HepG2 (cell line): Measurements from ENCODE around the gene IL13. TPM values are rescaled to one million over a fixed set of nuclear protein-coding genes. Genes with fewer than 3 reads are reported as not detected.

Experiments used
- ATAC-seq: fragments of 200-7000 bp; cut with Tn5 transposase; 3 replicates; pipeline ENCODE4 v1.9.1; 2020; ENCODE audit warnings: mild to moderate bottlenecking, moderate library complexity
- BruUV-seq: library from RNA; stranded (reverse); fragments of 400-500 nt; replicated peaks from 2 replicates; lab custom pipeline; 2021; lab: Mats Ljungman, UMichigan
- CTCF ChIA-PET: fragments of 300-600 bp; formaldehyde crosslinking; extraction: SDS; loops from one replicate; lab custom pipeline; 2021; ENCODE audit warnings: low total read pairs, inconsistent platforms, low intra/inter-chr PET ratio; lab: Yijun Ruan, JAX
- POLR2A ChIA-PET: fragments of 350-600 bp; sonication (Branson Sonifier 250); formaldehyde crosslinking; loops from one replicate; lab custom pipeline; 2020; ENCODE audit warnings: antibody characterized with exemption, inconsistent platforms; lab: Yijun Ruan, JAX
- DNase-seq: peaks from one replicate; pipeline ENCODE4 v3.0.0-alpha.2; 2015; ENCODE audit warnings: low spot score
- FAIRE-seq: peaks from 3 replicates; lab custom pipeline; 2011; peaks lifted over from hg19 to GRCh38; lab: Jason Lieb, UNC
- H2AFZ ChIP-seq: one replicate; pipeline ENCODE4 v1.6.1; 2011; ENCODE audit warnings: low read length, inconsistent platforms
- H3K27ac ChIP-seq: fragments of 300-600 bp; 3 replicates; pipeline ENCODE4 v1.8.0; 2011; ENCODE audit warnings: mixed run types, mild to moderate bottlenecking, mixed read lengths, low read length, inconsistent platforms; ENCODE audit not compliant: insufficient read depth; ENCODE audit errors: extremely low read length
- H3K27me3 ChIP-seq, 2 experiments: fragments of 200-600 bp in 1 of 2; 2 replicates in 1 of 2; 3 replicates in 1 of 2; pipeline versions ENCODE4 v1.6.0 to v1.8.0; 2011; ENCODE audit warnings: low read length in 2 of 2, mild to moderate bottlenecking in 2 of 2, moderate library complexity in 2 of 2, inconsistent platforms in 1 of 2; ENCODE audit not compliant: insufficient read depth in 2 of 2, control insufficient read depth in 1 of 2
- H3K36me3 ChIP-seq, 2 experiments: fragments of 200-600 bp in 1 of 2; replicated peaks in 1 of 2; 2 replicates in 1 of 2; 3 replicates in 1 of 2; pipeline versions ENCODE4 v1.5.1 to v1.8.0; 2011; ENCODE audit warnings: low read length in 2 of 2, inconsistent platforms in 1 of 2; ENCODE audit not compliant: insufficient read depth in 2 of 2, control insufficient read depth in 1 of 2
- H3K4me1 ChIP-seq: 2 replicates; pipeline ENCODE4 v1.5.1; 2012; ENCODE audit warnings: low read length, inconsistent platforms; ENCODE audit not compliant: insufficient read depth
- H3K4me2 ChIP-seq: 2 replicates; pipeline ENCODE4 v1.6.0; 2011; ENCODE audit warnings: low read depth, low read length, inconsistent platforms
- H3K4me3 ChIP-seq, 3 experiments: fragments of 200-600 bp in 1 of 3; sonication (generic), shearing (Covaris generic) in 1 of 3; replicated peaks in 1 of 3; 2 replicates each; pipeline ENCODE4 v1.5.1; 2011 to 2016; ENCODE audit warnings: low read length in 3 of 3, inconsistent platforms in 2 of 3, low read depth in 2 of 3, mild to moderate bottlenecking in 2 of 3, control low read depth in 1 of 3, mixed read lengths in 1 of 3; ENCODE audit not compliant: insufficient read depth in 1 of 3
- H3K79me2 ChIP-seq: one replicate; pipeline ENCODE4 v1.6.1; 2011; ENCODE audit warnings: low read length, inconsistent platforms; ENCODE audit not compliant: insufficient read depth
- H3K9ac ChIP-seq: 2 replicates; pipeline ENCODE4 v1.6.0; 2011; ENCODE audit warnings: mild to moderate bottlenecking, low read depth, low read length, inconsistent platforms; ENCODE audit not compliant: insufficient read depth
- H3K9me3 ChIP-seq: 2 replicates; pipeline ENCODE4 v1.5.1; 2012; ENCODE audit warnings: mild to moderate bottlenecking, low read length
- H4K20me1 ChIP-seq: 2 replicates; pipeline ENCODE4 v1.6.0; 2011; ENCODE audit warnings: inconsistent platforms, mild to moderate bottlenecking, low read length, moderate library complexity; ENCODE audit not compliant: insufficient read depth
- HDAC1 ChIP-seq: sonication (generic); formaldehyde crosslinking; IDR thresholded peaks from 2 replicates; pipeline ENCODE4 v1.5.1; 2020; ENCODE audit warnings: mild to moderate bottlenecking, missing genetic modification reagents
- MIER2 ChIP-seq: IDR thresholded peaks from 2 replicates; pipeline ENCODE4 v1.6.1; 2016; ENCODE audit warnings: missing biosample characterization, missing genetic modification reagents
- NFE2L2 ChIP-seq: fragments of 150-350 bp; IDR thresholded peaks from 2 replicates; pipeline ENCODE4 v1.6.1; 2014; ENCODE audit warnings: low read length
- RBM22 ChIP-seq: fragments of 200-400 bp; formaldehyde crosslinking; optimal IDR thresholded peaks from 2 replicates; pipeline ENCODE3; 2017; ENCODE audit warnings: mild to moderate bottlenecking, low read length, moderate library complexity
- ZKSCAN5 ChIP-seq: sonication (generic); formaldehyde crosslinking; IDR thresholded peaks from 2 replicates; pipeline ENCODE4 v1.5.1; 2020; ENCODE audit warnings: mild to moderate bottlenecking, missing genetic modification reagents
- ZNF451 ChIP-seq: sonication (generic); formaldehyde crosslinking; IDR thresholded peaks from 2 replicates; pipeline ENCODE4 v1.5.0; 2020; ENCODE audit warnings: mild to moderate bottlenecking, missing genetic modification reagents
- ZNF556 ChIP-seq: sonication (generic); formaldehyde crosslinking; IDR thresholded peaks from 2 replicates; pipeline ENCODE4 v1.4.0; 2020; ENCODE audit warnings: mild to moderate bottlenecking, missing genetic modification reagents, borderline replicate concordance
- ZNF75D ChIP-seq: sonication (generic); formaldehyde crosslinking; IDR thresholded peaks from 2 replicates; pipeline ENCODE4 v1.8.1; 2023; ENCODE audit warnings: missing genetic modification reagents, mild to moderate bottlenecking, borderline replicate concordance
- ZSCAN20 ChIP-seq: sonication (generic); formaldehyde crosslinking; IDR thresholded peaks from 2 replicates; pipeline ENCODE4 v1.4.0; 2020; ENCODE audit warnings: missing genetic modification reagents, mild to moderate bottlenecking, borderline replicate concordance
- WGBS: methylation state at CpG from one replicate; pipeline ENCODE4 v1.1.6; 2017; ENCODE audit warnings: low lambda C conversion rate; 5-methylcytosine and 5-hydroxymethylcytosine counted together
- in situ Hi-C: cut with HindIII; loops from 2 replicates; pipeline ENCODE4 v1.10.0; 2017; ENCODE audit warnings: low pct_unique_long_range_greater_than_20kb; ENCODE audit not compliant: extremely low pct_ligation_motif_present
- intact Hi-C: fragments of 100-400 bp; cut with micrococcal nuclease; formaldehyde crosslinking; loops from one replicate; pipeline ENCODE4 v1.10.0; 2022; ENCODE audit not compliant: unreplicated experiment
- polyA plus RNA-seq, 8 experiments: library from polyadenylated mRNA; depleted of rRNA in 3 of 8; stranded (reverse) in 7 of 8; unstranded in 1 of 8; fragments of >200 nt; fragmentation: Illumina TruSeq in 4 of 8; extraction: Trizol in 4 of 8; gene quantifications; 2 replicates each; pipeline versions ENCODE4 v1.2.1 to v1.2.3, GENCODE V29; 2011 to 2016; ENCODE audit warnings: low read depth in 4 of 8, missing spikeins in 1 of 8, mixed read lengths in 1 of 8; ENCODE audit not compliant: insufficient read depth in 1 of 8
- total RNA-seq, 5 experiments: library from RNA; depleted of rRNA; stranded (reverse); fragments of >200 nt; fragmentation: Illumina TruSeq; extraction: Trizol; gene quantifications; 2 replicates each; pipeline ENCODE4 v1.2.3, GENCODE V29; 2016; ENCODE audit warnings: low read depth in 1 of 5
- TF ChIP-seq, protein P1 (sequence below): sonication (generic); formaldehyde crosslinking; IDR thresholded peaks from 2 replicates; pipeline ENCODE4 v1.8.0; 2022; ENCODE audit warnings: low read depth, missing genetic modification reagents
- TF ChIP-seq, protein P2 (sequence below): sonication (generic); formaldehyde crosslinking; IDR thresholded peaks from 2 replicates; pipeline ENCODE4 v1.5.0; 2020; ENCODE audit warnings: mild to moderate bottlenecking, missing genetic modification reagents

IL13 gene
- total and polyA plus RNA-seq, 2 of the 13 experiments (the other 11 are each of a cell fraction or from before 2014, with no cell fraction given) = 0.05 TPM; not detected in 1

DNA sequence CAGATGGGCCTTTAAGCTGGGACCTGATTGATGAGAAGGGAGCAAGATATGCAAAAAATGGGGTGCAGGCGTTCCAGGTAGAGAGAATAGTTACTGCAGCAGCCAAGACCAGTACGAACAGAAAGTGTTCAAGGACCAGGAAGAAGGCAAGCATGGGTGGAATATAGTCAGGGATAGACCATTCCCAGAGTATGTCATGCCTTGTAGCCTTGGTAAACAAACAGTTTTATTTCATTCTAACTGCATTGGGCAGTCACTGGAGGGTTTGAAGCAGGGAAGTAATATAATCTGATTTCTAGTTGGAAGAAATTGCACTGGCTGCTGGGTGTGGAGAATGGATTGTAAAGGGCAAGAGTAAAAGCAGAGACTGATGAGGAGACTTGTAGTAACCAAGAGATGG lies 30.5 kb upstream of the IL13 start (continued):
- TF ChIP-seq, protein P1, sequence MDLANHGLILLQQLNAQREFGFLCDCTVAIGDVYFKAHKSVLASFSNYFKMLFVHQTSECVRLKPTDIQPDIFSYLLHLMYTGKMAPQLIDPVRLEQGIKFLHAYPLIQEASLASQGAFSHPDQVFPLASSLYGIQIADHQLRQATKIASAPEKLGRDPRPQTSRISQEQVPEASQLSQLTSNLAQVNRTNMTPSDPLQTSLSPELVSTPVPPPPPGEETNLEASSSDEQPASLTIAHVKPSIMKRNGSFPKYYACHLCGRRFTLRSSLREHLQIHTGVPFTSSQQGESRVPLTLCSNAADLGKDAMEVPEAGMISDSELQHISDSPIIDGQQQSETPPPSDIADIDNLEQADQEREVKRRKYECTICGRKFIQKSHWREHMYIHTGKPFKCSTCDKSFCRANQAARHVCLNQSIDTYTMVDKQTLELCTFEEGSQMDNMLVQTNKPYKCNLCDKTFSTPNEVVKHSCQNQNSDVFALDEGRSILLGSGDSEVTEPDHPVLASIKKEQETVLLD (CRISPR knock-in tag) = no peak
- TF ChIP-seq ZNF451 (CRISPR knock-in tag) = no peak
- no peak for TF ChIP-seq RBM22
- TF ChIP-seq, protein P2, sequence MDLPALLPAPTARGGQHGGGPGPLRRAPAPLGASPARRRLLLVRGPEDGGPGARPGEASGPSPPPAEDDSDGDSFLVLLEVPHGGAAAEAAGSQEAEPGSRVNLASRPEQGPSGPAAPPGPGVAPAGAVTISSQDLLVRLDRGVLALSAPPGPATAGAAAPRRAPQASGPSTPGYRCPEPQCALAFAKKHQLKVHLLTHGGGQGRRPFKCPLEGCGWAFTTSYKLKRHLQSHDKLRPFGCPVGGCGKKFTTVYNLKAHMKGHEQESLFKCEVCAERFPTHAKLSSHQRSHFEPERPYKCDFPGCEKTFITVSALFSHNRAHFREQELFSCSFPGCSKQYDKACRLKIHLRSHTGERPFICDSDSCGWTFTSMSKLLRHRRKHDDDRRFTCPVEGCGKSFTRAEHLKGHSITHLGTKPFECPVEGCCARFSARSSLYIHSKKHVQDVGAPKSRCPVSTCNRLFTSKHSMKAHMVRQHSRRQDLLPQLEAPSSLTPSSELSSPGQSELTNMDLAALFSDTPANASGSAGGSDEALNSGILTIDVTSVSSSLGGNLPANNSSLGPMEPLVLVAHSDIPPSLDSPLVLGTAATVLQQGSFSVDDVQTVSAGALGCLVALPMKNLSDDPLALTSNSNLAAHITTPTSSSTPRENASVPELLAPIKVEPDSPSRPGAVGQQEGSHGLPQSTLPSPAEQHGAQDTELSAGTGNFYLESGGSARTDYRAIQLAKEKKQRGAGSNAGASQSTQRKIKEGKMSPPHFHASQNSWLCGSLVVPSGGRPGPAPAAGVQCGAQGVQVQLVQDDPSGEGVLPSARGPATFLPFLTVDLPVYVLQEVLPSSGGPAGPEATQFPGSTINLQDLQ (CRISPR knock-in tag) = no peak
- no peak for TF ChIP-seq MIER2
- no peak for TF ChIP-seq ZNF75D (CRISPR knock-in tag)
- no peak for TF ChIP-seq NFE2L2
- TF ChIP-seq ZKSCAN5 = no peak
- TF ChIP-seq ZNF556 (CRISPR knock-in tag) = no peak

DNA sequence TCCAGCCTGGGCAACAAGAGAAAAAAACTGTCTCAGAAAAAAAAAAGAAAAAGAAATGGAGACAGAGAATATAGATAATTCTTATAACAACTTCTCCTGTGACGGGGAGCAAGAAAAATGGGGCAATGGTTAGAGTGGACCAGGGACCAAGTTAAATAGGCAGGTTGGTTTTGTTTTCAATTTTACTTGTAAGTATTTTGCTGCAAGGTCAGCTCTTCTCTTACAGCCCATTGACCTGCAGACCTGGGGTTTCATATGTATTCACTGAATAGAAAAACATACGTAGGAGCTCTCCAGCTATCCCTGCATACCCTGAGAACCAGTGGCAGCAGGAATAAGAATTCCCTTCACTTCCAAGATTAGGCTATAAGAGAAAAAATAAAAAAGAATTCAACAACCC lies 29.2 kb upstream of the IL13 start:
- no peak for ATAC-seq
- POLR2A ChIA-PET = no interaction called here

More for the DNA sequence above, 29.2 kb upstream of the IL13 start:
- Histone ChIP-seq H3K4me3 (no peak overlapping the region), H3K27me3 (no peaks in the 10 kb centered on the region)
- TF ChIP-seq ZSCAN20 (CRISPR knock-in tag) = no peak
- TF ChIP-seq HDAC1 = no peak
- TF ChIP-seq RBM22 = no peak
- TF ChIP-seq, all 625 proteins: peak for 0
- FAIRE-seq = no peak
- DNase-seq = no peak
- H3K36me3 ChIP-seq = peaks cover 3 to 30% of the 10 kb centered on the region in 2 experiments; a peak in 4 of 5 replicates
- H2AFZ ChIP-seq = no peak overlapping the region
- no peak overlapping the region for H3K9ac ChIP-seq
- H3K4me1 ChIP-seq = no peaks in the 10 kb centered on the region
- BruUV-seq = no TSS peak
- CTCF ChIA-PET = no interaction called here
- intact Hi-C loops = no loop called here
- no peaks in the 10 kb centered on the region for H3K79me2 ChIP-seq
- 100% methylated on average over 2 of the region's 2 CpGs for WGBS
- no peaks in the 10 kb centered on the region for H3K9me3 ChIP-seq
- H3K4me2 ChIP-seq = no peak overlapping the region
- H3K27ac ChIP-seq = no peak overlapping the region
- no peaks in the 10 kb centered on the region for H4K20me1 ChIP-seq
- in situ Hi-C loops = no loop called here
